ENCODE results near the gene PHLDB2.

The PHLDB2 gene

GRCh38 chr3:111915905-111916304 lies 56.8 kb downstream of the PHLDB2 start:
- H2BK120ac ChIP-seq (ENCODE audit: low read depth, low read length): no peak overlapping the region
- no peak overlapping the region for H3K4ac ChIP-seq (ENCODE audit: low read length)
- no peak overlapping the region for H2BK12ac ChIP-seq (ENCODE audit: low read length)
- H3K9ac ChIP-seq (ENCODE audit: low read depth, low read length, poor library complexity): no peak overlapping the region
- peaks cover 2 to 13% of the 10 kb centered on the region in 2 donors for H3K4me1 ChIP-seq (ENCODE audit: control insufficient read depth in 2 of 2, insufficient read depth in 1 of 2, low read depth in 1 of 2, low read length in 2 of 2)
- no peak overlapping the region for H3K23ac ChIP-seq (ENCODE audit: low read depth, low read length, poor library complexity)
- DNase-seq (ENCODE audit: low spot score): no peak
- no peak overlapping the region for H2AK5ac ChIP-seq (ENCODE audit: low read depth, low read length)
- H3K14ac ChIP-seq (ENCODE audit: low read length): no peak overlapping the region
- H3K36me3 ChIP-seq (replicated peaks in 1 of 2; ENCODE audit: control insufficient read depth in 2 of 2, insufficient read depth in 2 of 2, low read length in 2 of 2): peaks cover 0 to 83% of the 10 kb centered on the region in 2 donors
- no peak overlapping the region for H3K4me3 ChIP-seq (ENCODE audit: low read length in 2 of 2)
- H3K18ac ChIP-seq (ENCODE audit: low read length): no peak overlapping the region
- no CpG with 5 or more reads among the region's 3 CpGs for whole genome bisulfite sequencing, 2 donors (ENCODE audit: extremely low coverage in 2 of 2, insufficient read length in 2 of 2, insufficient replicate concordance in 1 of 2)
- no peaks in the 10 kb centered on the region for H3K79me1 ChIP-seq (ENCODE audit: low read depth, low read length)
- H3K4me2 ChIP-seq (ENCODE audit: insufficient read depth, low read length, poor library complexity, severe bottlenecking): no peak overlapping the region
- H4K8ac ChIP-seq (ENCODE audit: low read depth, low read length): no peak overlapping the region
- H3K27me3 ChIP-seq (ENCODE audit: control insufficient read depth in 3 of 3, insufficient read depth in 3 of 3, low read depth in 1 of 3, low read length in 3 of 3): no peaks in the 10 kb centered on the region
- no peak overlapping the region for H3K27ac ChIP-seq (replicated peaks; ENCODE audit: low read length)
- H3K9me3 ChIP-seq (replicated peaks in 1 of 2; ENCODE audit: control insufficient read depth in 2 of 2, insufficient read depth in 1 of 2, low read depth in 1 of 2, low read length in 2 of 2): peaks cover 0 to 4% of the 10 kb centered on the region in 2 donors
- H2BK15ac ChIP-seq (ENCODE audit: low read length): no peak overlapping the region
- H4K91ac ChIP-seq (ENCODE audit: low read depth, low read length, poor library complexity): no peak overlapping the region
- H2AFZ ChIP-seq (ENCODE audit: low read length): no peak overlapping the region
- H2BK5ac ChIP-seq (ENCODE audit: low read length): no peak overlapping the region

GRCh38 chr3:111917300-111917699 lies 58.2 kb downstream of the PHLDB2 start:
- H4K91ac ChIP-seq (ENCODE audit: low read depth, low read length, poor library complexity): no peak overlapping the region
- H3K27me3 ChIP-seq (ENCODE audit: control insufficient read depth in 3 of 3, insufficient read depth in 3 of 3, low read depth in 1 of 3, low read length in 3 of 3): no peaks in the 10 kb centered on the region
- H2BK12ac ChIP-seq (ENCODE audit: low read length): no peak overlapping the region
- no peak overlapping the region for H3K23ac ChIP-seq (ENCODE audit: low read depth, low read length, poor library complexity)
- no peak overlapping the region for H2BK15ac ChIP-seq (ENCODE audit: low read length)
- H3K27ac ChIP-seq (replicated peaks; ENCODE audit: low read length): no peak overlapping the region
- H3K14ac ChIP-seq (ENCODE audit: low read length): no peak overlapping the region
- H2BK120ac ChIP-seq (ENCODE audit: low read depth, low read length): no peak overlapping the region
- H2BK5ac ChIP-seq (ENCODE audit: low read length): no peak overlapping the region
- no peak overlapping the region for H4K8ac ChIP-seq (ENCODE audit: low read depth, low read length)
- no peak overlapping the region for H3K4ac ChIP-seq (ENCODE audit: low read length)
- no peak overlapping the region for H3K4me2 ChIP-seq (ENCODE audit: insufficient read depth, low read length, poor library complexity, severe bottlenecking)
- H3K9me3 ChIP-seq (replicated peaks in 1 of 2; ENCODE audit: control insufficient read depth in 2 of 2, insufficient read depth in 1 of 2, low read depth in 1 of 2, low read length in 2 of 2): peaks cover 0 to 8% of the 10 kb centered on the region in 2 donors
- no peak overlapping the region for H2AFZ ChIP-seq (ENCODE audit: low read length)
- peaks cover 2 to 7% of the 10 kb centered on the region in 2 donors for H3K4me1 ChIP-seq (ENCODE audit: control insufficient read depth in 2 of 2, insufficient read depth in 1 of 2, low read depth in 1 of 2, low read length in 2 of 2)
- no peak overlapping the region for H2AK5ac ChIP-seq (ENCODE audit: low read depth, low read length)
- no peak overlapping the region for H3K4me3 ChIP-seq (ENCODE audit: low read length in 2 of 2)
- no peak overlapping the region for H3K9ac ChIP-seq (ENCODE audit: low read depth, low read length, poor library complexity)
- WGBS, 2 donors (ENCODE audit: extremely low coverage in 2 of 2, insufficient read length in 2 of 2, insufficient replicate concordance in 1 of 2): no CpG with 5 or more reads among the region's 1 CpG
- H3K36me3 ChIP-seq (replicated peaks in 1 of 2; ENCODE audit: control insufficient read depth in 2 of 2, insufficient read depth in 2 of 2, low read length in 2 of 2): peaks cover 0 to 94% of the 10 kb centered on the region in 2 donors
- no peak overlapping the region for H3K18ac ChIP-seq (ENCODE audit: low read length)
- DNase-seq (ENCODE audit: low spot score): peak; percentile 15
- H3K79me1 ChIP-seq (ENCODE audit: low read depth, low read length): no peaks in the 10 kb centered on the region

- Histone ChIP-seq H2BK120ac (ENCODE audit: low read depth, low read length) (no peak overlapping the region), H3K4ac (ENCODE audit: low read length) (no peak overlapping the region), H3K79me1 (ENCODE audit: low read depth, low read length) (no peaks in the 10 kb centered on the region), H3K9me3 (replicated peaks in 1 of 2; ENCODE audit: control insufficient read depth in 2 of 2, insufficient read depth in 1 of 2, low read depth in 1 of 2, low read length in 2 of 2) (peaks cover 0 to 8% of the 10 kb centered on the region in 2 donors), H3K36me3 (replicated peaks in 1 of 2; ENCODE audit: control insufficient read depth in 2 of 2, insufficient read depth in 2 of 2, low read length in 2 of 2) (peaks cover 0 to 97% of the 10 kb centered on the region in 2 donors), H2AFZ (ENCODE audit: low read length) (no peak overlapping the region), H3K18ac (ENCODE audit: low read length) (no peak overlapping the region), H3K27me3 (ENCODE audit: control insufficient read depth in 3 of 3, insufficient read depth in 3 of 3, low read depth in 1 of 3, low read length in 3 of 3) (no peaks in the 10 kb centered on the region), H3K4me1 (ENCODE audit: control insufficient read depth in 2 of 2, insufficient read depth in 1 of 2, low read depth in 1 of 2, low read length in 2 of 2) (peaks cover 2 to 7% of the 10 kb centered on the region in 2 donors), H3K9ac (ENCODE audit: low read depth, low read length, poor library complexity) (no peak overlapping the region), H2BK12ac (ENCODE audit: low read length) (no peak overlapping the region), H2BK5ac (ENCODE audit: low read length) (no peak overlapping the region), H2BK15ac (ENCODE audit: low read length) (no peak overlapping the region), H3K27ac (replicated peaks; ENCODE audit: low read length) (no peak overlapping the region), H2AK5ac (ENCODE audit: low read depth, low read length) (no peak overlapping the region), H3K14ac (ENCODE audit: low read length) (no peak overlapping the region), H4K8ac (ENCODE audit: low read depth, low read length) (no peak overlapping the region), H4K91ac (ENCODE audit: low read depth, low read length, poor library complexity) (no peak overlapping the region), H3K23ac (ENCODE audit: low read depth, low read length, poor library complexity) (no peak overlapping the region), H3K4me2 (ENCODE audit: insufficient read depth, low read length, poor library complexity, severe bottlenecking) (no peak overlapping the region), H3K4me3 (ENCODE audit: low read length in 2 of 2) (no peak overlapping the region)
- DNase-seq (ENCODE audit: low spot score): no peak
- no CpG with 5 or more reads among the region's 9 CpGs for WGBS, 2 donors (ENCODE audit: extremely low coverage in 2 of 2, insufficient read length in 2 of 2, insufficient replicate concordance in 1 of 2)
Measured at GRCh38 chr3:111919370-111920065, 60.5 kb downstream of the PHLDB2 start.

- no peak for DNase-seq (ENCODE audit: low spot score)
- H3K4ac ChIP-seq (ENCODE audit: low read length): no peak overlapping the region
- no peak overlapping the region for H3K4me3 ChIP-seq (ENCODE audit: low read length in 2 of 2)
- H2AK5ac ChIP-seq (ENCODE audit: low read depth, low read length): no peak overlapping the region
- H3K79me1 ChIP-seq (ENCODE audit: low read depth, low read length): no peaks in the 10 kb centered on the region
- H3K27ac ChIP-seq (replicated peaks; ENCODE audit: low read length): no peak overlapping the region
- H2BK120ac ChIP-seq (ENCODE audit: low read depth, low read length): no peak overlapping the region
- no peak overlapping the region for H3K14ac ChIP-seq (ENCODE audit: low read length)
- no peak overlapping the region for H2BK15ac ChIP-seq (ENCODE audit: low read length)
- H3K4me2 ChIP-seq (ENCODE audit: insufficient read depth, low read length, poor library complexity, severe bottlenecking): no peak overlapping the region
- WGBS, 2 donors (ENCODE audit: extremely low coverage in 2 of 2, insufficient read length in 2 of 2, insufficient replicate concordance in 1 of 2): no CpG with 5 or more reads among the region's 1 CpG
- no peaks in the 10 kb centered on the region for H3K27me3 ChIP-seq (ENCODE audit: control insufficient read depth in 3 of 3, insufficient read depth in 3 of 3, low read depth in 1 of 3, low read length in 3 of 3)
- peaks cover 3% of the 10 kb centered on the region in 2 donors for H3K4me1 ChIP-seq (ENCODE audit: control insufficient read depth in 2 of 2, insufficient read depth in 1 of 2, low read depth in 1 of 2, low read length in 2 of 2)
- H3K18ac ChIP-seq (ENCODE audit: low read length): no peak overlapping the region
- no peak overlapping the region for H4K91ac ChIP-seq (ENCODE audit: low read depth, low read length, poor library complexity)
- no peak overlapping the region for H2BK5ac ChIP-seq (ENCODE audit: low read length)
- H3K9me3 ChIP-seq (replicated peaks in 1 of 2; ENCODE audit: control insufficient read depth in 2 of 2, insufficient read depth in 1 of 2, low read depth in 1 of 2, low read length in 2 of 2): peaks cover 0 to 8% of the 10 kb centered on the region in 2 donors
- H3K36me3 ChIP-seq (replicated peaks in 1 of 2; ENCODE audit: control insufficient read depth in 2 of 2, insufficient read depth in 2 of 2, low read length in 2 of 2): peaks cover 1 to 97% of the 10 kb centered on the region in 2 donors
- no peak overlapping the region for H3K23ac ChIP-seq (ENCODE audit: low read depth, low read length, poor library complexity)
- H2BK12ac ChIP-seq (ENCODE audit: low read length): no peak overlapping the region
- H2AFZ ChIP-seq (ENCODE audit: low read length): no peak overlapping the region
- no peak overlapping the region for H4K8ac ChIP-seq (ENCODE audit: low read depth, low read length)
- no peak overlapping the region for H3K9ac ChIP-seq (ENCODE audit: low read depth, low read length, poor library complexity)
Measured at GRCh38 chr3:111921181-111921580, 62.1 kb downstream of the PHLDB2 start.
